H1 (cell line): ENCODE results near the gene P2RX1. TPM values are rescaled to one million over a fixed set of nuclear protein-coding genes. Genes with fewer than 3 reads are reported as not detected.

Source experiments
- CTCF ChIA-PET: fragments of 300-600 bp; sonication (Branson Sonifier 250); formaldehyde crosslinking; loops from one replicate; lab custom pipeline; 2021; ENCODE audit not compliant: partially characterized antibody; lab: Charles Lee
- POLR2A ChIA-PET: fragments of 300-600 bp; sonication (Branson Sonifier 250); formaldehyde crosslinking; loops from one replicate; lab custom pipeline; 2021; ENCODE audit warnings: inconsistent platforms; ENCODE audit not compliant: partially characterized antibody; lab: Charles Lee
- DNase-seq, 2 experiments: peaks; one replicate each; pipeline versions ENCODE4 v3.0.0 to v3.0.0-alpha.2; 2010 to 2022; ENCODE audit warnings: low spot score in 2 of 2, low read depth in 1 of 2, mixed read lengths in 1 of 2
- FAIRE-seq: peaks from 2 replicates; lab custom pipeline; 2011; peaks lifted over from hg19 to GRCh38; lab: Jason Lieb, UNC
- H2AFZ ChIP-seq: 2 replicates; pipeline ENCODE4 v1.8.1; 2012; ENCODE audit warnings: low read length, inconsistent platforms
- H2AK5ac ChIP-seq: 2 replicates; pipeline ENCODE4 v1.6.1; 2013; ENCODE audit warnings: low read depth, low read length
- H2BK120ac ChIP-seq: replicated peaks from 2 replicates; pipeline ENCODE3; 2013; ENCODE audit warnings: low read depth, low read length, inconsistent platforms
- H2BK12ac ChIP-seq: 2 replicates; pipeline ENCODE4 v1.6.1; 2013; ENCODE audit warnings: low read depth, low read length
- H2BK15ac ChIP-seq: 2 replicates; pipeline ENCODE4 v1.6.1; 2013; ENCODE audit warnings: low read length
- H2BK20ac ChIP-seq: 2 replicates; pipeline ENCODE4 v1.6.1; 2013; ENCODE audit warnings: low read length
- H2BK5ac ChIP-seq: 2 replicates; pipeline ENCODE4 v1.6.1; 2013; ENCODE audit warnings: low read depth, low read length
- H3K14ac ChIP-seq: 2 replicates; pipeline ENCODE4 v1.6.1; 2013; ENCODE audit warnings: inconsistent platforms; ENCODE audit not compliant: insufficient read length
- H3K18ac ChIP-seq: 2 replicates; pipeline ENCODE4 v1.6.1; 2013; ENCODE audit warnings: low read length; ENCODE audit errors: extremely low read depth
- H3K23ac ChIP-seq: 2 replicates; pipeline ENCODE4 v1.6.1; 2013; ENCODE audit warnings: inconsistent platforms; ENCODE audit not compliant: insufficient read length
- H3K23me2 ChIP-seq: 2 replicates; pipeline ENCODE4 v1.6.1; 2013; ENCODE audit warnings: low read depth, low read length
- H3K27ac ChIP-seq: 2 replicates; pipeline ENCODE4 v1.6.1; 2011; ENCODE audit warnings: low read depth, low read length, inconsistent platforms
- H3K27me3 ChIP-seq, 4 experiments: replicated peaks in 1 of 4; 1 replicate in 1 of 4; 2 replicates in 3 of 4; pipeline versions ENCODE4 v1.6.1 to v1.8.1; 2011 to 2013; ENCODE audit warnings: low read length in 3 of 4, mild to moderate bottlenecking in 3 of 4, inconsistent platforms in 2 of 4, mixed read lengths in 2 of 4, moderate library complexity in 1 of 4; ENCODE audit not compliant: control insufficient read depth in 3 of 4, insufficient read depth in 3 of 4; ENCODE audit errors: extremely low read depth in 1 of 4
- H3K36me3 ChIP-seq, 4 experiments: 2 replicates each; pipeline versions ENCODE4 v1.6.1 to v1.8.1; 2011 to 2013; ENCODE audit warnings: mild to moderate bottlenecking in 4 of 4, low read length in 3 of 4, moderate library complexity in 2 of 4, control low read depth in 1 of 4, inconsistent platforms in 1 of 4; ENCODE audit not compliant: insufficient read depth in 4 of 4, control insufficient read depth in 2 of 4
- H3K4ac ChIP-seq: replicated peaks from 2 replicates; pipeline ENCODE3; 2013; ENCODE audit warnings: low read length, low read depth, mixed read lengths, inconsistent platforms; ENCODE audit not compliant: insufficient read length
- H3K4me1 ChIP-seq, 4 experiments: replicated peaks in 1 of 4; 1 replicate in 1 of 4; 2 replicates in 3 of 4; pipeline versions ENCODE4 v1.6.1 to v1.8.1; 2011 to 2013; ENCODE audit warnings: low read length in 3 of 4, inconsistent platforms in 2 of 4, mixed read lengths in 1 of 4; ENCODE audit not compliant: insufficient read depth in 4 of 4, control insufficient read depth in 3 of 4
- H3K4me2 ChIP-seq, 2 experiments: 2 replicates each; pipeline versions ENCODE4 v1.6.1 to v1.8.1; 2011 to 2013; ENCODE audit warnings: low read depth in 2 of 2, low read length in 2 of 2, control low read depth in 1 of 2, inconsistent platforms in 1 of 2, mild to moderate bottlenecking in 1 of 2; ENCODE audit not compliant: insufficient read depth in 1 of 2
- H3K4me3 ChIP-seq, 4 experiments: fragments of 200-600, 300-600 bp in 1 of 4; sonication (generic), shearing (Covaris generic), sonication (Bioruptor Twin) in 1 of 4; 2 replicates each; pipeline versions ENCODE4 v1.5.1 to v1.8.1; 2011 to 2016; ENCODE audit warnings: low read length in 4 of 4, low read depth in 3 of 4, control low read depth in 2 of 4, inconsistent platforms in 2 of 4, mild to moderate bottlenecking in 2 of 4, mixed read lengths in 1 of 4, moderate library complexity in 1 of 4; ENCODE audit not compliant: insufficient read depth in 2 of 4; ENCODE audit errors: extremely low read depth in 1 of 4
- H3K56ac ChIP-seq: replicated peaks from 2 replicates; pipeline ENCODE3; 2013; ENCODE audit warnings: low read depth, mild to moderate bottlenecking, mixed read lengths, low read length, inconsistent platforms; ENCODE audit not compliant: insufficient read length
- H3K79me1 ChIP-seq: 2 replicates; pipeline ENCODE4 v1.6.1; 2013; ENCODE audit warnings: low read depth, low read length, control low read depth
- H3K79me2 ChIP-seq, 2 experiments: 2 replicates each; pipeline versions ENCODE4 v1.6.1 to v1.8.1; 2012 to 2013; ENCODE audit warnings: low read length in 2 of 2, mild to moderate bottlenecking in 2 of 2, inconsistent platforms in 1 of 2; ENCODE audit not compliant: insufficient read depth in 2 of 2, control insufficient read depth in 1 of 2
- H3K9ac ChIP-seq, 4 experiments: replicated peaks in 1 of 4; 1 replicate in 1 of 4; 2 replicates in 3 of 4; pipeline versions ENCODE4 v1.6.1 to v1.8.1; 2011 to 2013; ENCODE audit warnings: low read depth in 3 of 4, low read length in 3 of 4, control low read depth in 2 of 4, mild to moderate bottlenecking in 2 of 4, moderate library complexity in 2 of 4, inconsistent platforms in 1 of 4; ENCODE audit errors: extremely low read depth in 1 of 4
- H3K9me3 ChIP-seq, 2 experiments: 2 replicates each; pipeline versions ENCODE4 v1.6.1 to v1.8.1; 2012 to 2013; ENCODE audit warnings: mild to moderate bottlenecking in 2 of 2, moderate library complexity in 2 of 2, control low read depth in 1 of 2, inconsistent platforms in 1 of 2, low read depth in 1 of 2, low read length in 1 of 2, mixed read lengths in 1 of 2; ENCODE audit not compliant: insufficient read depth in 2 of 2
- H4K20me1 ChIP-seq, 2 experiments: replicated peaks in 1 of 2; 2 replicates each; pipeline versions ENCODE3 to v1.8.1; 2011 to 2013; ENCODE audit warnings: inconsistent platforms in 2 of 2, low read length in 2 of 2, mild to moderate bottlenecking in 1 of 2; ENCODE audit not compliant: insufficient read depth in 2 of 2, control insufficient read depth in 1 of 2
- H4K5ac ChIP-seq: 2 replicates; pipeline ENCODE4 v1.6.1; 2013; ENCODE audit warnings: low read length, low read depth, mixed read lengths, inconsistent platforms; ENCODE audit not compliant: insufficient read length
- H4K8ac ChIP-seq: 2 replicates; pipeline ENCODE4 v1.8.0; 2013; ENCODE audit warnings: mild to moderate bottlenecking, moderate library complexity, low read length, inconsistent platforms; ENCODE audit not compliant: insufficient read depth; ENCODE audit errors: extremely low read depth
- H4K91ac ChIP-seq: replicated peaks from 2 replicates; pipeline ENCODE3; 2013; ENCODE audit warnings: low read length, mixed read lengths, inconsistent platforms; ENCODE audit not compliant: insufficient read length
- BRCA1 ChIP-seq: IDR thresholded peaks from 2 replicates; pipeline ENCODE4 v1.6.1; 2012; ENCODE audit warnings: low read depth, low read length, improper control_type of control experiment
- CTBP2 ChIP-seq: IDR thresholded peaks from 2 replicates; pipeline ENCODE4 v1.7.0; 2011; ENCODE audit warnings: borderline replicate concordance, mild to moderate bottlenecking, moderate library complexity, mixed read lengths, low read length; ENCODE audit not compliant: insufficient read depth, insufficient read length
- EP300 ChIP-seq, 2 experiments: IDR thresholded peaks; 1 replicate in 1 of 2; 2 replicates in 1 of 2; pipeline ENCODE4 v1.6.1; 2011 to 2012; ENCODE audit warnings: low read depth in 2 of 2, low read length in 2 of 2, mild to moderate bottlenecking in 2 of 2, borderline replicate concordance in 1 of 2, inconsistent platforms in 1 of 2, moderate library complexity in 1 of 2
- GTF2F1 ChIP-seq: IDR thresholded peaks from 2 replicates; pipeline ENCODE4 v1.6.1; 2012; ENCODE audit warnings: low read depth, low read length, improper control_type of control experiment, borderline replicate concordance
- KDM4A ChIP-seq: IDR thresholded peaks from one replicate; pipeline ENCODE4 v1.7.1; 2012; ENCODE audit warnings: low read depth, mild to moderate bottlenecking, moderate library complexity, low read length, inconsistent platforms; ENCODE audit not compliant: severe bottlenecking
- KDM5A ChIP-seq: fragments of 200-600 bp; IDR thresholded peaks from 2 replicates; pipeline ENCODE4 v1.7.1; 2012; ENCODE audit warnings: mild to moderate bottlenecking, low read length, inconsistent platforms, mixed read lengths
- PHF8 ChIP-seq: fragments of 200-600 bp; sonication (generic); conservative IDR thresholded peaks from 2 replicates; pipeline ENCODE4 v1.7.1; 2012; ENCODE audit warnings: low read depth, mild to moderate bottlenecking, inconsistent platforms, low read length, moderate library complexity
- POLR2A ChIP-seq, 2 experiments: IDR thresholded peaks; 1 replicate in 1 of 2; 2 replicates in 1 of 2; pipeline ENCODE4 v1.6.1; 2011; ENCODE audit warnings: low read depth in 2 of 2, low read length in 2 of 2, mild to moderate bottlenecking in 2 of 2; ENCODE audit errors: control extremely low read depth in 1 of 2
- POLR2AphosphoS5 ChIP-seq: IDR thresholded peaks from 2 replicates; pipeline ENCODE4 v1.6.1; 2011; ENCODE audit warnings: low read depth, low read length
- RXRA ChIP-seq: IDR thresholded peaks from 2 replicates; pipeline ENCODE4 v1.6.1; 2011; ENCODE audit warnings: low read depth, mild to moderate bottlenecking, low read length, moderate library complexity; ENCODE audit not compliant: insufficient read depth
- SP1 ChIP-seq: IDR thresholded peaks from 2 replicates; pipeline ENCODE4 v1.6.1; 2011; ENCODE audit warnings: low read depth, low read length
- SP2 ChIP-seq: IDR thresholded peaks from 2 replicates; pipeline ENCODE4 v1.6.1; 2012; ENCODE audit warnings: mild to moderate bottlenecking, low read length, inconsistent platforms
- SUZ12 ChIP-seq: fragments of 200-600 bp; sonication (generic); IDR thresholded peaks from 2 replicates; pipeline ENCODE4 v1.6.1; 2012; ENCODE audit warnings: mild to moderate bottlenecking, inconsistent platforms, low read length, moderate library complexity, mixed read lengths
- WGBS, 2 experiments: shearing (Covaris generic) in 1 of 2; methylation state at CpG; one replicate each; pipeline versions ENCODE4 v1.1.6 to v1.1.7; 2013 to 2015; ENCODE audit warnings: low lambda C conversion rate in 2 of 2, mixed read lengths in 2 of 2, inconsistent platforms in 1 of 2, low coverage in 1 of 2, missing lambda C conversion rate in 1 of 2; ENCODE audit not compliant: insufficient replicate concordance in 2 of 2, insufficient coverage in 1 of 2, insufficient read length in 1 of 2; ENCODE audit errors: extremely low coverage in 1 of 2, missing lambda C conversion rate in 1 of 2; 5-methylcytosine and 5-hydroxymethylcytosine counted together
- polyA plus RNA-seq, 7 experiments: library from polyadenylated mRNA; depleted of rRNA in 3 of 7; stranded (reverse) in 5 of 7; unstranded in 2 of 7; fragments of >200 nt in 5 of 7; fragments of 200-250 nt in 2 of 7; gene quantifications; 1 replicate in 5 of 7; 2 replicates in 1 of 7; 4 replicates in 1 of 7; pipeline versions ENCODE4 v1.2.1 to v1.2.3, GENCODE V29; 2011 to 2013; ENCODE audit warnings: missing spikeins in 2 of 7, mixed read lengths in 2 of 7
- total RNA-seq: library from RNA; stranded (reverse); fragmentation: NEBNext Ultra II Directional; extraction: Animal tissue kit (Norgen Biotek cat#: 25700); gene quantifications from 2 replicates; pipeline ENCODE4 v1.2.1, GENCODE V29; 2021
- TF ChIP-seq, protein P1 (sequence below): IDR thresholded peaks from 2 replicates; pipeline ENCODE4 v1.6.1; 2012; ENCODE audit warnings: inconsistent platforms

P2RX1 gene
- total and polyA plus RNA-seq, 2 of the 8 experiments (the other 6 are each of a cell fraction or from before 2014, with no cell fraction given): 0.45 to 1.1 TPM

DNA sequence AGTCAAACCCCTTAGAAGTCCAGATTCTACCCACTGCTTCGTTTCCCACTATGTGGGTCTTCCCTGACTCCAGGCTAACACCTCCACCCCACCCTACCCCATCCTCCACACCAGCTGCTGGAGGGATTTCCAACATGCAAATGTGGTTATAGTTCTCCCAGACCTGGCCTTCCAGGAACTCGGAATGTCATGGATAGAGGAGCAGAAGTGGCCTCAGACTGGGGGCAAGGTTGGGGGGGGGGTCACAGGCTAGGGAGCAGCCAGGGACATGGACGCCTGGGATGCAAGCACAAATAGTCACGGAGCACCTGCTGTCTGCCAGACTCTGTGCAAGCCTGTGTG is 25.4 kb downstream of the P2RX1 start:
- no peak overlapping the region for H3K56ac ChIP-seq
- H3K79me2 ChIP-seq: no peaks in the 10 kb centered on the region; a peak in 1 of 4 replicates
- peaks cover 4% of the 10 kb centered on the region; the same call in 1 of the 2 replicates for H3K79me1 ChIP-seq
- H3K23ac ChIP-seq: no peak overlapping the region
- H3K23me2 ChIP-seq: peaks cover 15% of the 10 kb centered on the region; the same call in 1 of the 2 replicates
- H3K27me3 ChIP-seq: peaks cover 0 to 6% (median 1%) of the 10 kb centered on the region in 4 experiments; a peak in 3 of 7 replicates
- no peak for FAIRE-seq
- no peak overlapping the region for H2BK120ac ChIP-seq
- no peak overlapping the region for H3K27ac ChIP-seq
- no peak overlapping the region for H4K5ac ChIP-seq
- POLR2A ChIA-PET: interaction anchor here (0.6 to 1.2 kb wide), 5 partner anchors 23 to 221 kb away, joined by 3 read pairs; no protein-coding TSS in a partner anchor
- H3K9ac ChIP-seq: no peak overlapping the region
- no peak for DNase-seq
- H3K36me3 ChIP-seq: no peaks in the 10 kb centered on the region
- no peak overlapping the region for H2BK20ac ChIP-seq
- H2BK5ac ChIP-seq: no peak overlapping the region
- H2BK12ac ChIP-seq: 0 out of 2 replicates have a peak overlapping the region, but pooled peaks have one; percentile 68
- H4K8ac ChIP-seq: peak overlapping the region; percentile 43; the same call in 1 of the 2 replicates
- CTCF ChIA-PET: interaction anchor here (0.6 to 3.6 kb wide), 9 partner anchors 16 to 126 kb away, joined by 3 to 16 read pairs (median 3); partner anchors contain the start of gene NCBP3
- 70% methylated on average over 4 of the region's 4 CpGs; no CpG with 5 or more reads in 1 of the 2 experiments for WGBS, 2 experiments
- H2BK15ac ChIP-seq: peak overlapping the region; percentile 97
- H3K14ac ChIP-seq: no peak overlapping the region
- peaks cover 3 to 8% of the 10 kb centered on the region in 2 experiments for H4K20me1 ChIP-seq
- H3K9me3 ChIP-seq: no peaks in the 10 kb centered on the region
- H3K4ac ChIP-seq: no peak overlapping the region
- H3K4me2 ChIP-seq: peak overlapping the region in 1 of 2 experiments; percentile 77; a peak in 1 of 4 replicates
- H3K18ac ChIP-seq: no peak overlapping the region
- no peak overlapping the region for H2AFZ ChIP-seq
- 0 out of 2 replicates have a peak overlapping the region, but pooled peaks have one; percentile 48 for H2AK5ac ChIP-seq
- H4K91ac ChIP-seq: no peak overlapping the region
- H3K4me1 ChIP-seq: peaks cover 6 to 34% (median 24%) of the 10 kb centered on the region in 4 experiments
- H3K4me3 ChIP-seq: no peak overlapping the region
- no peak for TF ChIP-seq SP2
- no peak for TF ChIP-seq POLR2A (IDR thresholded peaks at IDR 0.05; ENCODE audit: control extremely low read depth in 1 of 2, low read depth in 2 of 2, low read length in 2 of 2)
- no peak for TF ChIP-seq SP1
- TF ChIP-seq KDM5A: no peak
- TF ChIP-seq BRCA1: no peak
- no peak for TF ChIP-seq KDM4A
- TF ChIP-seq CTBP2: no peak
- TF ChIP-seq, protein P1, sequence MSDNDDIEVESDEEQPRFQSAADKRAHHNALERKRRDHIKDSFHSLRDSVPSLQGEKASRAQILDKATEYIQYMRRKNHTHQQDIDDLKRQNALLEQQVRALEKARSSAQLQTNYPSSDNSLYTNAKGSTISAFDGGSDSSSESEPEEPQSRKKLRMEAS: no peak
- no peak for TF ChIP-seq RXRA
- no peak for TF ChIP-seq POLR2AphosphoS5
- no peak for TF ChIP-seq EP300 (IDR thresholded peaks at IDR 0.05; ENCODE audit: borderline replicate concordance in 1 of 2, low read depth in 2 of 2, low read length in 2 of 2)
- no peak for TF ChIP-seq SUZ12
- TF ChIP-seq PHF8: no peak
- TF ChIP-seq GTF2F1: no peak
